PC-9 (cell line): Measurements from ENCODE around the gene SLC25A4. TPM values are rescaled to one million over a fixed set of nuclear protein-coding genes. Genes with fewer than 3 reads are reported as not detected.
"Not testable (repeated sequence)": the region's sequence is repeated elsewhere in the genome, so short reads cannot be mapped to it uniquely, and the experiment has no call there.

Experiments used
- BruUV-seq: library from RNA; stranded (reverse); fragments of 400-500 nt; replicated peaks from 2 replicates; lab custom pipeline; 2021; lab: Mats Ljungman, UMichigan
- CTCF ChIA-PET: fragments of 300-600 bp; sonication (Branson Sonifier 250); formaldehyde crosslinking; loops from one replicate; lab custom pipeline; 2022; ENCODE audit warnings: antibody characterized with exemption; lab: Charles Lee
- POLR2A ChIA-PET: fragments of 300-600 bp; sonication (Branson Sonifier 250); formaldehyde crosslinking; loops from one replicate; lab custom pipeline; 2022; ENCODE audit warnings: antibody characterized with exemption; ENCODE audit not compliant: unreplicated experiment; lab: Charles Lee
- DNase-seq, 2 experiments: peaks; one replicate each; pipeline versions ENCODE4 v3.0.0 to v3.0.0-alpha.2; 2015 to 2022; ENCODE audit warnings: mixed read lengths in 1 of 2
- H2AFZ ChIP-seq: fragments of 200-600 bp; sonication (generic); 2 replicates; pipeline ENCODE4 v1.8.1; 2017; ENCODE audit warnings: antibody characterized with exemption
- H3F3A ChIP-seq: fragments of 200-600 bp; sonication (generic); 2 replicates; pipeline ENCODE4 v1.8.1; 2017; ENCODE audit warnings: antibody characterized with exemption, mild to moderate bottlenecking, low read depth; ENCODE audit not compliant: insufficient read depth
- H3K27ac ChIP-seq: fragments of 200-600 bp; sonication (generic); 2 replicates; pipeline ENCODE4 v1.6.1; 2016; ENCODE audit warnings: mixed run types
- H3K27me3 ChIP-seq: fragments of 200-600 bp; sonication (generic); 2 replicates; pipeline ENCODE4 v1.6.1; 2016; ENCODE audit warnings: low read depth, mixed run types; ENCODE audit not compliant: insufficient read depth
- H3K36me3 ChIP-seq: fragments of 200-600 bp; sonication (generic); 2 replicates; pipeline ENCODE4 v1.6.1; 2016; ENCODE audit warnings: low read depth, mixed run types
- H3K4me1 ChIP-seq: fragments of 200-600 bp; sonication (generic); replicated peaks from 2 replicates; pipeline ENCODE4 v1.6.1; 2016; ENCODE audit warnings: mixed run types; ENCODE audit not compliant: insufficient read depth
- H3K4me2 ChIP-seq: fragments of 200-600 bp; sonication (generic); 2 replicates; pipeline ENCODE4 v1.6.1; 2017; ENCODE audit warnings: mixed run types
- H3K4me3 ChIP-seq: fragments of 200-600 bp; sonication (generic); 2 replicates; pipeline ENCODE4 v1.6.1; 2016; ENCODE audit warnings: mixed run types
- H3K79me2 ChIP-seq: fragments of 200-600 bp; sonication (generic); 2 replicates; pipeline ENCODE4 v1.6.1; 2017; ENCODE audit warnings: low read depth, mixed run types
- H3K9me2 ChIP-seq: fragments of 200-600 bp; sonication (generic); 2 replicates; pipeline ENCODE4 v1.8.1; 2017; ENCODE audit warnings: mild to moderate bottlenecking; ENCODE audit not compliant: insufficient read depth
- H3K9me3 ChIP-seq: fragments of 200-600 bp; sonication (generic); 2 replicates; pipeline ENCODE4 v1.8.1; 2016; ENCODE audit warnings: low read depth; ENCODE audit not compliant: insufficient read depth
- H4K20me1 ChIP-seq: fragments of 200-600 bp; sonication (generic); 2 replicates; pipeline ENCODE4 v1.8.1; 2017; ENCODE audit not compliant: insufficient read depth
- EZH2 ChIP-seq: fragments of 200-600 bp; sonication (generic); IDR thresholded peaks from 2 replicates; pipeline ENCODE4 v1.8.0; 2017; ENCODE audit warnings: antibody characterized with exemption, low read depth
- intact Hi-C: fragments of 100-400 bp; cut with micrococcal nuclease; formaldehyde crosslinking; loops from one replicate; pipeline ENCODE4 v1.10.0; 2022; ENCODE audit not compliant: unreplicated experiment
- total RNA-seq: library from RNA; stranded (reverse); gene quantifications from 2 replicates; pipeline ENCODE4 v1.2.3, GENCODE V29; 2021
- TF ChIP-seq, protein P1 (sequence below): fragments of 200-600 bp; sonication (generic); conservative IDR thresholded peaks from 2 replicates; pipeline ENCODE4 v1.6.1; 2017; ENCODE audit warnings: mixed run types, antibody characterized with exemption, mild to moderate bottlenecking, moderate library complexity

Gene SLC25A4
- total RNA-seq, 1 experiment from 2014 or later, result 15.6 TPM

GRCh38 chr4:185106353-185106752 is 36.7 kb upstream of the SLC25A4 start:
- H3K36me3 ChIP-seq, result no peaks in the 10 kb centered on the region
- no peaks in the 10 kb centered on the region for H3K27me3 ChIP-seq
- CTCF ChIA-PET, result interaction anchor here (0.6 kb wide), 1 partner anchor 798 kb away, joined by 11 read pairs; no protein-coding TSS in a partner anchor
- H3F3A ChIP-seq, result no peaks in the 10 kb centered on the region
- POLR2A ChIA-PET, result no interaction called here
- no peak for TF ChIP-seq EZH2
- TF ChIP-seq, protein P1, sequence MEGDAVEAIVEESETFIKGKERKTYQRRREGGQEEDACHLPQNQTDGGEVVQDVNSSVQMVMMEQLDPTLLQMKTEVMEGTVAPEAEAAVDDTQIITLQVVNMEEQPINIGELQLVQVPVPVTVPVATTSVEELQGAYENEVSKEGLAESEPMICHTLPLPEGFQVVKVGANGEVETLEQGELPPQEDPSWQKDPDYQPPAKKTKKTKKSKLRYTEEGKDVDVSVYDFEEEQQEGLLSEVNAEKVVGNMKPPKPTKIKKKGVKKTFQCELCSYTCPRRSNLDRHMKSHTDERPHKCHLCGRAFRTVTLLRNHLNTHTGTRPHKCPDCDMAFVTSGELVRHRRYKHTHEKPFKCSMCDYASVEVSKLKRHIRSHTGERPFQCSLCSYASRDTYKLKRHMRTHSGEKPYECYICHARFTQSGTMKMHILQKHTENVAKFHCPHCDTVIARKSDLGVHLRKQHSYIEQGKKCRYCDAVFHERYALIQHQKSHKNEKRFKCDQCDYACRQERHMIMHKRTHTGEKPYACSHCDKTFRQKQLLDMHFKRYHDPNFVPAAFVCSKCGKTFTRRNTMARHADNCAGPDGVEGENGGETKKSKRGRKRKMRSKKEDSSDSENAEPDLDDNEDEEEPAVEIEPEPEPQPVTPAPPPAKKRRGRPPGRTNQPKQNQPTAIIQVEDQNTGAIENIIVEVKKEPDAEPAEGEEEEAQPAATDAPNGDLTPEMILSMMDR, result no peak
- no peak for DNase-seq
- H3K4me2 ChIP-seq, result no peak overlapping the region
- no TSS peak for BruUV-seq
- H3K27ac ChIP-seq, result no peak overlapping the region
- no peaks in the 10 kb centered on the region for H4K20me1 ChIP-seq
- intact Hi-C loops, result no loop called here
- no peaks in the 10 kb centered on the region for H3K79me2 ChIP-seq
- H2AFZ ChIP-seq, result no peak overlapping the region
- H3K9me2 ChIP-seq, result no peaks in the 10 kb centered on the region
- H3K4me1 ChIP-seq, result no peaks in the 10 kb centered on the region
- no peak overlapping the region for H3K4me3 ChIP-seq
- no peaks in the 10 kb centered on the region for H3K9me3 ChIP-seq

- H3K4me3 ChIP-seq, H3K79me2 ChIP-seq, DNase-seq, H3K27ac ChIP-seq, H3F3A ChIP-seq, intact Hi-C loops, H2AFZ ChIP-seq, H3K4me1 ChIP-seq, POLR2A ChIA-PET, H3K9me2 ChIP-seq, CTCF ChIA-PET, H3K4me2 ChIP-seq, H3K27me3 ChIP-seq, BruUV-seq, H4K20me1 ChIP-seq, H3K9me3 ChIP-seq, H3K36me3 ChIP-seq: not testable (repeated sequence)
Observed at GRCh38 chr4:185107574-185107973, 35.5 kb upstream of the SLC25A4 start.

DNA sequence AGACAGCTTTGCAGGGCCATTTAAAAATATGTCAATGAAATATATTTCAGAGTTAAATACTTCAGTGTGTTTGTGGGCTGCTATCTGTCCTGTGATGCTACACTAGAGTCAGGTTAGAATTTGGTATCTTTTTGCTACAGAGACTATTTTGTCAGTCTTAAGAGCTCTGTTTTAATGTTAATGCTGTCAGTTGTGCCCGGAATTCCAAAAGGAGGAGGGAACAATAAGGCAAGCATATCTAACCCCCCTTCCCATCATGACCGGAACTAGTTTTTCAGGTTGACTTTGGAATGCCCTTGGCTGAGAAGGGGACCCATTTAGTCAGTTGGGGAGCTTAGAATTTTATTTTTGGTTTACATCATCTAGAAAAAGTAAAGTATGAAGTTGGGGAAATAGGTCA is 34.9 kb upstream of the SLC25A4 start:
- Histone ChIP-seq H3K4me3 (no peak overlapping the region), H3K4me2 (no peak overlapping the region), H3K79me2 (no peaks in the 10 kb centered on the region), H4K20me1 (no peaks in the 10 kb centered on the region), H3K27me3 (no peaks in the 10 kb centered on the region), H3K4me1 (peaks cover 11% of the 10 kb centered on the region), H3K9me3 (no peaks in the 10 kb centered on the region), H3K9me2 (no peaks in the 10 kb centered on the region), H3K27ac (no peak overlapping the region), H2AFZ (no peak overlapping the region), H3F3A (peaks cover 6% of the 10 kb centered on the region; the same call in 1 of the 2 replicates), H3K36me3 (no peaks in the 10 kb centered on the region)
- ChIA-PET POLR2A (no interaction called here), CTCF (no interaction called here)
- DNase-seq, result no peak
- BruUV-seq, result no TSS peak
- TF ChIP-seq, protein P1, result no peak
- no peak for TF ChIP-seq EZH2
- intact Hi-C loops, result no loop called here

GRCh38 chr4:185108669-185109068 is 34.4 kb upstream of the SLC25A4 start:
- Histone ChIP-seq H3K79me2 (no peaks in the 10 kb centered on the region), H3K9me3 (no peaks in the 10 kb centered on the region), H3F3A (peaks cover 6% of the 10 kb centered on the region; the same call in 1 of the 2 replicates), H3K4me2 (no peak overlapping the region), H3K36me3 (no peaks in the 10 kb centered on the region), H3K27ac (no peak overlapping the region), H3K4me1 (peaks cover 11% of the 10 kb centered on the region), H3K9me2 (no peaks in the 10 kb centered on the region), H3K4me3 (no peak overlapping the region), H2AFZ (no peak overlapping the region), H4K20me1 (no peaks in the 10 kb centered on the region), H3K27me3 (no peaks in the 10 kb centered on the region)
- intact Hi-C loops, result no loop called here
- CTCF ChIA-PET, result no interaction called here
- DNase-seq, result no peak
- POLR2A ChIA-PET, result interaction anchor here (0.6 kb wide), 1 partner anchor 402 kb away, joined by 3 read pairs; no protein-coding TSS in a partner anchor
- BruUV-seq, result no TSS peak
- no peak for TF ChIP-seq EZH2
- TF ChIP-seq, protein P1, result no peak
